ENCODE measurements around the gene ST6GAL1. TPM values are rescaled to one million over a fixed set of nuclear protein-coding genes. Genes with fewer than 3 reads are reported as not detected.

ST6GAL1 gene
- total RNA-seq, 6 experiments from 2014 or later: 389 to 574 (median 483) TPM

DNA sequence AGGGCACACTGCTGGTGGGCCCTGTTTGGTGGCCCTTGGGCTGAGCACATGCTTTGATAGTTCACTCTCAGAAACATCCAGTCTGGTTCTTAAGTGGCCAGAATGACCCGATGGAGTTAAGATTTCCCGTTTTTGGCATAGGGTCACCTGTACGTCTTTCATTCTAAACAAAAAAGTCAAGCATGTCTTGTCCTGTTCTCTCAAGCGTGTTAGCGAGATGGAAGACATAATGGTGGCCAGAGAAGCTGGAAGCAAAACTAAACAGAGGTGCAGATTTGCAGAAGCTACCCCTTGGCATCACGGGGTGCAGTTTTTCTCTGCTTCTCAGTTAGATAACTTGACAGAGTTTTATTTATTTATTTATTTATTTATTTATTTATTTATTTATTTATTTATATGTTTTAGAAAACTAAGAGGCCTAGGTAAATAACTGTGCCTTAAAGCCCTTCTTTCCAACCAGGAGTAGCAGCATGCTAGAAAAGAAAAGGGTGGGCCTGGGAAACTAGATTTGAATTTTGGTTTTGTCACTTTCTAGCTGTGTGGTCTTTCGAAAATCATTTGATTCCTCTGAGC is 63.0 kb downstream of the ST6GAL1 start:
- Histone ChIP-seq H3K27ac (peak overlapping the region; percentile 82 to 92 (median 85)), H3K36me3 (no peaks in the 10 kb centered on the region), H3K4me3 (no peak overlapping the region), H3K27me3 (no peaks in the 10 kb centered on the region), H3K9me3 (no peaks in the 10 kb centered on the region), H3K4me1 (peaks cover 0 to 54% (median 21%) of the 10 kb centered on the region in 4 donors)
- DNase-seq (no peak), ATAC-seq (peak in 1 of 4 donors; percentile 3)
- 85% methylated on average over 7 of the region's 7 CpGs for WGBS (ENCODE audit: insufficient coverage, low coverage, low lambda C conversion rate, missing lambda C conversion rate)
- TF ChIP-seq, protein P1, sequence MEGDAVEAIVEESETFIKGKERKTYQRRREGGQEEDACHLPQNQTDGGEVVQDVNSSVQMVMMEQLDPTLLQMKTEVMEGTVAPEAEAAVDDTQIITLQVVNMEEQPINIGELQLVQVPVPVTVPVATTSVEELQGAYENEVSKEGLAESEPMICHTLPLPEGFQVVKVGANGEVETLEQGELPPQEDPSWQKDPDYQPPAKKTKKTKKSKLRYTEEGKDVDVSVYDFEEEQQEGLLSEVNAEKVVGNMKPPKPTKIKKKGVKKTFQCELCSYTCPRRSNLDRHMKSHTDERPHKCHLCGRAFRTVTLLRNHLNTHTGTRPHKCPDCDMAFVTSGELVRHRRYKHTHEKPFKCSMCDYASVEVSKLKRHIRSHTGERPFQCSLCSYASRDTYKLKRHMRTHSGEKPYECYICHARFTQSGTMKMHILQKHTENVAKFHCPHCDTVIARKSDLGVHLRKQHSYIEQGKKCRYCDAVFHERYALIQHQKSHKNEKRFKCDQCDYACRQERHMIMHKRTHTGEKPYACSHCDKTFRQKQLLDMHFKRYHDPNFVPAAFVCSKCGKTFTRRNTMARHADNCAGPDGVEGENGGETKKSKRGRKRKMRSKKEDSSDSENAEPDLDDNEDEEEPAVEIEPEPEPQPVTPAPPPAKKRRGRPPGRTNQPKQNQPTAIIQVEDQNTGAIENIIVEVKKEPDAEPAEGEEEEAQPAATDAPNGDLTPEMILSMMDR (IDR thresholded peaks at IDR 0.05): no peak
- no peak for TF ChIP-seq POLR2A (IDR thresholded peaks at IDR 0.05)
- intact Hi-C loops (cut with DNase I): no loop called here

DNA sequence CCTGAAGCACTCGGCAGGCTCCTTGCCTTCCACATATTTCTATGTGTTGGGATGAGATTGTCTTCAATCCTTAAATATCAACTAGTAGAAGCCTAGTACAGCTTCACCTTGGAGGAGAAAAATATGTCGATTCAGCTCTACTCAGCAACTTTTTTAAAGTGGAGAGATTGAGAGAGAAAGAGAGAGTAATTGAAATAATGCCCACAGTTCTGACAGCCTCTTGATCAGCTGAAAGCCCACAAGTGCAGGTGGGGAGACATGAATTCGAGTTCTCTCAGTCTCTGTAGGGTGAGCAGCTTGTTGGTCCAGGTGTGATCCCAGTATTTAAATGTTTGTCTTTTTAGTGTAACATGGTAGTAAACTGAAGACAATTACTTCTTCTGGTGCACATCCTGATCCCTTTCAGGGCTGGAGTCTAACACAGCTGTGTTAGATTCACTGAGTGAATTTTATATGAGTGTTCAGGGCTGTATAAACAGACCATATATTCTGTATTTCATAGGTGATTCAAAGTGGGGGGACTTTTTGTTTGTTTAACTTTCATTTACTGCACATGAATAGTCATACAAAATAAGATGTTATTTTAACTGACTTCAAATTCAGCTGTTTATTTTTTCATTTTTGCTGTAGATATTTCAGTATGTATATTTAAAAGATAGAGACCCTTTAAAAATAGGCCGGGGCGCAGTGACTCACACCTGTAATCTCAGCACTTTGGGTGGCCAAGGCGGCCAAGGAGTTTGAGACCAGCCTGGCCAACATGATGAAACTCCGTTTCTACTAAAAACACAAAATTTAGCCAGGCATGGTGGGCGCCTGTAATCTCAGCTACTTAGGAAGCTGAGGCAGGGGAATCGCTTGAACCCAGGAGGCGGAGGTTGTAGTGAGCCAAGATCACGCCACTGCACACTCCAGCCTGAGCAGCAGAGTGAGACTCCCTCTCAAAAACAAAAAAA is 64.0 kb downstream of the ST6GAL1 start:
- ATAC-seq (no peak), DNase-seq (no peak)
- Histone ChIP-seq H3K27me3 (no peaks in the 10 kb centered on the region), H3K27ac (peak overlapping the region in 2 of 3 donors; percentile 17 to 92), H3K4me3 (no peak overlapping the region), H3K9me3 (no peaks in the 10 kb centered on the region), H3K36me3 (no peaks in the 10 kb centered on the region), H3K4me1 (peaks cover 0 to 46% (median 17%) of the 10 kb centered on the region in 4 donors)
- TF ChIP-seq, protein P1 (IDR thresholded peaks at IDR 0.05): no peak
- no peak for TF ChIP-seq POLR2A (IDR thresholded peaks at IDR 0.05)
- whole genome bisulfite sequencing (ENCODE audit: insufficient coverage, low coverage, low lambda C conversion rate, missing lambda C conversion rate): 84% methylated on average over 11 of the region's 11 CpGs
- intact Hi-C loops (cut with DNase I): no loop called here

DNA sequence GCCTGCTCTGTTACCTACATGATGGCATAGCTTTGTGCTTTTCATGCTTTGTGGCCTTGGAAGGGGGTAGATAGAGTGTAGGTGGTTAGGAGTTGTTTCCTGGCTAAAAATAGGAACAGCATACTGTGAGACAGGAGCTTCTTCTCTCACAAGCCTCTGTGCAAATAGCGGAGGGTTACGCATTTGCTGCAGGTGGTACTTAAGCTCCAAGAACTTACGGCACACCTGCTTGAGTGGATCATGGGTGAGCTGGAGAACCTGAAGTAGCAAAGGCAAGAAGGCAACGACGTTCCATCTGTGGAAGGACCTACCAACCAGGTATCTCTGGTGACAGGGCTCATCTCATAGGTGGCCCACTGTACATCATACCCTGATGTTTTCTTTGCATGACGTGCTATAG is 66.0 kb downstream of the ST6GAL1 start:
- intact Hi-C loops (cut with DNase I): no loop called here
- no peak overlapping the region for H3K27ac ChIP-seq
- no peaks in the 10 kb centered on the region for H3K36me3 ChIP-seq
- no peak for ATAC-seq
- DNase-seq: no peak
- TF ChIP-seq POLR2A (IDR thresholded peaks at IDR 0.05): no peak
- TF ChIP-seq, protein P1 (IDR thresholded peaks at IDR 0.05): no peak
- 93% methylated on average over 5 of the region's 6 CpGs for WGBS (ENCODE audit: insufficient coverage, low coverage, low lambda C conversion rate, missing lambda C conversion rate)
- H3K9me3 ChIP-seq: no peaks in the 10 kb centered on the region
- peaks cover 0 to 25% (median 12%) of the 10 kb centered on the region in 4 donors for H3K4me1 ChIP-seq
- no peaks in the 10 kb centered on the region for H3K27me3 ChIP-seq
- no peak overlapping the region for H3K4me3 ChIP-seq

DNA sequence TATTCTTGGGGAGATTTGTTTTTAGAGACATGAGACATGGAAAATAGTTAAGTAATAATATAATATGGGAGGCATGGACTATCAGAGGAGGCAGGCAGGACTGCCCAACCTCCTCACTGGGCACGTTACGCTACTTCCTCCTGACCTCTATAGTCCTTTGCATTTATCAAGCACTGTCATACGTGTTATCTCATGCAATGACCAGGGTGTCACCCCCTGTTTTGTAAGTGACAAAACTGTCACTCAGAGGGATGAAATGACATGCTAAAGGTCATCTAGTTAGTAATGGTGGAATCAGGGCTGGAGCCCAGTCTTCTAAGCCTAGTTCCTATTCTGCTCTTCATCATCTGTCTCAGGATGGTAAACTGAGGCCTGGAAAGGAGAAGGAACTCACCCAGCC is 66.7 kb downstream of the ST6GAL1 start:
- TF ChIP-seq, protein P1 (IDR thresholded peaks at IDR 0.05): no peak
- no peak for TF ChIP-seq POLR2A (IDR thresholded peaks at IDR 0.05)
- intact Hi-C loops (cut with DNase I): no loop called here
- Histone ChIP-seq H3K4me1 (peaks cover 0 to 20% (median 10%) of the 10 kb centered on the region in 4 donors), H3K27me3 (no peaks in the 10 kb centered on the region), H3K36me3 (no peaks in the 10 kb centered on the region), H3K9me3 (no peaks in the 10 kb centered on the region), H3K27ac (no peak overlapping the region), H3K4me3 (no peak overlapping the region)
- DNase-seq: no peak
- no peak for ATAC-seq
- WGBS (ENCODE audit: insufficient coverage, low coverage, low lambda C conversion rate, missing lambda C conversion rate): 64% methylated on average over 3 of the region's 3 CpGs
